SK-N-SH treated with all-trans-retinoic acid at 6 μM for 48 hours (cell line): ENCODE measurements around the gene CLEC4E.
"Not testable (repeated sequence)": the region's sequence is repeated elsewhere in the genome, so short reads cannot be mapped to it uniquely, and the experiment has no call there.

Experiments used
- ATAC-seq: fragments of 200-7000 bp; cut with Tn5 transposase; 3 replicates; pipeline ENCODE4 v1.9.1; 2020; ENCODE audit warnings: mild to moderate bottlenecking, moderate library complexity
- ARNTL ChIP-seq: fragments of 450-650 bp; formaldehyde crosslinking; IDR thresholded peaks from 2 replicates; pipeline ENCODE4 v1.5.0; 2020; ENCODE audit warnings: low read depth, mild to moderate bottlenecking, moderate library complexity, borderline replicate concordance
- BACH2 ChIP-seq: fragments of 250-450 bp; sonication (Bioruptor Pico); IDR thresholded peaks from 2 replicates; pipeline ENCODE4 v1.9.0; 2021; ENCODE audit warnings: mild to moderate bottlenecking, borderline replicate concordance
- CREB5 ChIP-seq: fragments of 250-450 bp; sonication (Bioruptor Pico); IDR thresholded peaks from 2 replicates; pipeline ENCODE4 v1.5.1; 2020; ENCODE audit warnings: low read depth, mild to moderate bottlenecking, moderate library complexity
- CSDC2 ChIP-seq: fragments of 250-450 bp; sonication (Bioruptor Pico); IDR thresholded peaks from 2 replicates; pipeline ENCODE4 v1.5.0; 2020; ENCODE audit warnings: mild to moderate bottlenecking, moderate library complexity
- CSRNP3 ChIP-seq: fragments of 250-450 bp; sonication (Bioruptor Pico); IDR thresholded peaks from 2 replicates; pipeline ENCODE4 v1.5.1; 2021; ENCODE audit warnings: mild to moderate bottlenecking, moderate library complexity
- ESRRG ChIP-seq: fragments of 250-450 bp; sonication (Bioruptor Pico); IDR thresholded peaks from 2 replicates; pipeline ENCODE4 v1.6.1; 2021; ENCODE audit warnings: mild to moderate bottlenecking
- GLIS3 ChIP-seq: fragments of 250-450 bp; sonication (Bioruptor Pico); IDR thresholded peaks from 2 replicates; pipeline ENCODE4 v1.5.0; 2020; ENCODE audit warnings: mild to moderate bottlenecking, moderate library complexity
- ISL1 ChIP-seq: fragments of 250-450 bp; sonication (Bioruptor Pico); IDR thresholded peaks from 2 replicates; pipeline ENCODE4 v2.1.2; 2022; ENCODE audit warnings: mild to moderate bottlenecking, moderate library complexity
- OSR1 ChIP-seq: fragments of 250-450 bp; sonication (Bioruptor Pico); IDR thresholded peaks from 2 replicates; pipeline ENCODE4 v1.8.0; 2022; ENCODE audit warnings: moderate library complexity, mild to moderate bottlenecking, inconsistent platforms
- PATZ1 ChIP-seq: fragments of 250-450 bp; sonication (Bioruptor Pico); IDR thresholded peaks from 2 replicates; pipeline ENCODE4 v1.8.0; 2020; ENCODE audit warnings: mild to moderate bottlenecking, moderate library complexity, borderline replicate concordance
- POU6F1 ChIP-seq: fragments of 250-450 bp; sonication (Bioruptor Pico); IDR thresholded peaks from 2 replicates; pipeline ENCODE4 v1.8.0; 2021; ENCODE audit warnings: low read depth, mild to moderate bottlenecking, moderate library complexity, borderline replicate concordance
- PPARA ChIP-seq: fragments of 250-450 bp; sonication (Bioruptor Pico); IDR thresholded peaks from 2 replicates; pipeline ENCODE4 v1.5.0; 2020; ENCODE audit warnings: mild to moderate bottlenecking, borderline replicate concordance
- RARB ChIP-seq: fragments of 250-450 bp; sonication (Bioruptor Pico); IDR thresholded peaks from 2 replicates; pipeline ENCODE4 v1.8.0; 2021; ENCODE audit warnings: mild to moderate bottlenecking, moderate library complexity
- SNAI2 ChIP-seq: fragments of 250-450 bp; sonication (Bioruptor Pico); IDR thresholded peaks from 2 replicates; pipeline ENCODE4 v1.5.0; 2020; ENCODE audit warnings: mild to moderate bottlenecking, moderate library complexity
- TCF4 ChIP-seq: fragments of 250-450 bp; sonication (Bioruptor Pico); IDR thresholded peaks from 2 replicates; pipeline ENCODE4 v1.8.0; 2021; ENCODE audit warnings: mild to moderate bottlenecking, moderate library complexity, borderline replicate concordance
- TOX ChIP-seq: fragments of 250-450 bp; sonication (Bioruptor Pico); IDR thresholded peaks from 2 replicates; pipeline ENCODE4 v1.8.0; 2021; ENCODE audit warnings: mild to moderate bottlenecking, moderate library complexity, borderline replicate concordance
- TSHZ2 ChIP-seq: fragments of 250-450 bp; sonication (Bioruptor Pico); IDR thresholded peaks from 2 replicates; pipeline ENCODE4 v1.5.0; 2020; ENCODE audit warnings: mild to moderate bottlenecking, moderate library complexity
- ZC3H10 ChIP-seq: fragments of 250-450 bp; sonication (Bioruptor Pico); IDR thresholded peaks from 2 replicates; pipeline ENCODE4 v1.5.1; 2021; ENCODE audit warnings: mild to moderate bottlenecking, moderate library complexity
- ZFP3 ChIP-seq: fragments of 250-450 bp; sonication (Bioruptor Pico); IDR thresholded peaks from 2 replicates; pipeline ENCODE4 v1.5.0; 2020; ENCODE audit warnings: mild to moderate bottlenecking, moderate library complexity
- ZNF565 ChIP-seq: fragments of 450-650 bp; formaldehyde crosslinking; conservative IDR thresholded peaks from 2 replicates; pipeline ENCODE4 v1.5.0; 2020; ENCODE audit warnings: low read depth, mild to moderate bottlenecking, moderate library complexity
- ZNF70 ChIP-seq: fragments of 450-650 bp; formaldehyde crosslinking; IDR thresholded peaks from 2 replicates; pipeline ENCODE4 v1.5.0; 2020; ENCODE audit warnings: mild to moderate bottlenecking, moderate library complexity
- ZNF8 ChIP-seq: fragments of 450-650 bp; formaldehyde crosslinking; IDR thresholded peaks from 2 replicates; pipeline ENCODE4 v1.5.0; 2020; ENCODE audit warnings: mild to moderate bottlenecking, moderate library complexity

The CLEC4E gene

GRCh38 chr12:8540831-8541230 lies at the start of gene CLEC4E:
TSS of gene CLEC4E (minus strand) at chr12:8540905. CDS start at chr12:8540797, 108 bp downstream.
- not testable (repeated sequence) for ATAC-seq

- no peak for ATAC-seq
- TF ChIP-seq OSR1 (CRISPR knock-in tag) (no peak), ESRRG (CRISPR knock-in tag) (no peak), ZNF8 (CRISPR knock-in tag) (no peak), CSDC2 (CRISPR knock-in tag) (no peak), POU6F1 (CRISPR knock-in tag) (no peak), BACH2 (CRISPR knock-in tag) (no peak), CREB5 (no peak), CSRNP3 (CRISPR knock-in tag) (no peak), ARNTL (CRISPR knock-in tag) (no peak), PATZ1 (CRISPR knock-in tag) (no peak), TCF4 (no peak), GLIS3 (no peak), ZC3H10 (CRISPR knock-in tag) (no peak), SNAI2 (CRISPR knock-in tag) (no peak), ZNF70 (CRISPR knock-in tag) (no peak), ISL1 (CRISPR knock-in tag) (no peak), ZFP3 (CRISPR knock-in tag) (no peak), RARB (CRISPR knock-in tag) (no peak), TOX (no peak), PPARA (no peak)
These were observed 49.0 kb upstream of the CLEC4E start for GRCh38 chr12:8589679-8590078.

- not testable (repeated sequence) for ATAC-seq
These were observed 43.8 kb upstream of the CLEC4E start for GRCh38 chr12:8584478-8584877.

- no peak for ATAC-seq
- TF ChIP-seq TSHZ2 (CRISPR knock-in tag) (no peak), ZNF565 (no peak)
- TF ChIP-seq, all 23 proteins: peak for 0
These were observed 43.3 kb upstream of the CLEC4E start for GRCh38 chr12:8584004-8584403.
